GM12872 (cell line): ENCODE data around the gene GRID1.

Source experiments
- CTCF ChIP-seq: IDR thresholded peaks from 3 replicates; pipeline ENCODE4 v1.5.1; 2011; ENCODE audit warnings: low read depth, mild to moderate bottlenecking, low read length, moderate library complexity; ENCODE audit not compliant: insufficient read depth

GRID1 gene

GRCh38 chr10:85617751-85618546, 748.6 kb downstream of the GRID1 start:
- TF ChIP-seq CTCF = no peak

GRCh38 chr10:85615556-85615955, 751.0 kb downstream of the GRID1 start:
- no peak for TF ChIP-seq CTCF

GRCh38 chr10:85614981-85615380, 751.6 kb downstream of the GRID1 start:
- no peak for TF ChIP-seq CTCF

GRCh38 chr10:85614566-85614965, 752.0 kb downstream of the GRID1 start:
- TF ChIP-seq CTCF = no peak

DNA sequence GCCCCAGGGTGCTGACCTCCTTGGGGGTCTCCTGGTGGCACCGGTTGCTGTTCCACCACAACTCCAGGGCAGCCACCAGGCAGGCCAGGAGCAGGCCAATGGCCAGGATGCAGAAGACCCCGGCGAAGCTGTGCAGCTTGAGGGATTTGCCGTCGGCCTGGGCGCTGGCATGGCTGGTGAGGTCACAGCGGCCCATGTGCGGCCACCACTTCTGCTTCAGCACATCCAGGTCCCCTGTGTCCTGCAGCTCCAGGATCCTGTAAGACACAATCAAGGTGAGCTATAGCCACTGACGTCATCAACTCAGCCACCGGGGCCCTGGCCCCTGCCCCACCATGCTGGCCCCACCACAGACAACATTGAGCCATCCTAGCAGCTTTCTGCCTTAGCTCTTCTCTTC, 753.2 kb downstream of the GRID1 start:
- TF ChIP-seq CTCF = no peak

GRCh38 chr10:85612833-85613232, 753.8 kb downstream of the GRID1 start:
- peak; percentile 41; the same call in 2 of the 3 replicates for TF ChIP-seq CTCF

GRCh38 chr10:85612378-85612775, 754.2 kb downstream of the GRID1 start:
- no peak; the same call in 2 of the 3 replicates for TF ChIP-seq CTCF
